Measurements from ENCODE around the gene KCNH3.

KCNH3 gene

DNA sequence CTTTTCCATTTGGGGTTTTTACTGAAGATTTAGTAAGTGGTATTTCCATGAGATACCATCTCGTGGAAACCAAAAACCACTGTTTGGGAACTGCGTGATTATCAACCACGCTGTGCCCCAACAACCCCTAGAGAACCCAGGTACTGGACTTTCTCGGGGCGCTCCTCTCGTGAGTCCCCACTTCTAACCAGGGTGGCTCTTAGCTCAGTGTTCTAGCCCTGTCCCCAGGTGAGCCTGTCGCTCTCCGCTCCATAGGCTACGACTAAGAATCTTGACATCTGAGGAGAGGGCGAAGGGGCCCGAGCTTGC lies 28.4 kb downstream of the KCNH3 start:
- no peak for DNase-seq (ENCODE audit: extremely low spot score)
- ChIA-PET CTCF (interaction anchor here (0.7 to 2.2 kb wide), 7 partner anchors 13 to 219 kb away, joined by 3 to 14 read pairs (median 5); partner anchors contain the start of gene PRPF40B), POLR2A (interaction anchor here (0.6 to 1.4 kb wide), 5 partner anchors 10 to 251 kb away, joined by 3 to 4 read pairs (median 4); partner anchors contain the start of gene TMBIM6)
- TF ChIP-seq, protein P1, sequence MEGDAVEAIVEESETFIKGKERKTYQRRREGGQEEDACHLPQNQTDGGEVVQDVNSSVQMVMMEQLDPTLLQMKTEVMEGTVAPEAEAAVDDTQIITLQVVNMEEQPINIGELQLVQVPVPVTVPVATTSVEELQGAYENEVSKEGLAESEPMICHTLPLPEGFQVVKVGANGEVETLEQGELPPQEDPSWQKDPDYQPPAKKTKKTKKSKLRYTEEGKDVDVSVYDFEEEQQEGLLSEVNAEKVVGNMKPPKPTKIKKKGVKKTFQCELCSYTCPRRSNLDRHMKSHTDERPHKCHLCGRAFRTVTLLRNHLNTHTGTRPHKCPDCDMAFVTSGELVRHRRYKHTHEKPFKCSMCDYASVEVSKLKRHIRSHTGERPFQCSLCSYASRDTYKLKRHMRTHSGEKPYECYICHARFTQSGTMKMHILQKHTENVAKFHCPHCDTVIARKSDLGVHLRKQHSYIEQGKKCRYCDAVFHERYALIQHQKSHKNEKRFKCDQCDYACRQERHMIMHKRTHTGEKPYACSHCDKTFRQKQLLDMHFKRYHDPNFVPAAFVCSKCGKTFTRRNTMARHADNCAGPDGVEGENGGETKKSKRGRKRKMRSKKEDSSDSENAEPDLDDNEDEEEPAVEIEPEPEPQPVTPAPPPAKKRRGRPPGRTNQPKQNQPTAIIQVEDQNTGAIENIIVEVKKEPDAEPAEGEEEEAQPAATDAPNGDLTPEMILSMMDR (IDR thresholded peaks at IDR 0.05; ENCODE audit: control extremely low read depth, extremely low read depth, low read depth, missing control alignments): no peak

DNA sequence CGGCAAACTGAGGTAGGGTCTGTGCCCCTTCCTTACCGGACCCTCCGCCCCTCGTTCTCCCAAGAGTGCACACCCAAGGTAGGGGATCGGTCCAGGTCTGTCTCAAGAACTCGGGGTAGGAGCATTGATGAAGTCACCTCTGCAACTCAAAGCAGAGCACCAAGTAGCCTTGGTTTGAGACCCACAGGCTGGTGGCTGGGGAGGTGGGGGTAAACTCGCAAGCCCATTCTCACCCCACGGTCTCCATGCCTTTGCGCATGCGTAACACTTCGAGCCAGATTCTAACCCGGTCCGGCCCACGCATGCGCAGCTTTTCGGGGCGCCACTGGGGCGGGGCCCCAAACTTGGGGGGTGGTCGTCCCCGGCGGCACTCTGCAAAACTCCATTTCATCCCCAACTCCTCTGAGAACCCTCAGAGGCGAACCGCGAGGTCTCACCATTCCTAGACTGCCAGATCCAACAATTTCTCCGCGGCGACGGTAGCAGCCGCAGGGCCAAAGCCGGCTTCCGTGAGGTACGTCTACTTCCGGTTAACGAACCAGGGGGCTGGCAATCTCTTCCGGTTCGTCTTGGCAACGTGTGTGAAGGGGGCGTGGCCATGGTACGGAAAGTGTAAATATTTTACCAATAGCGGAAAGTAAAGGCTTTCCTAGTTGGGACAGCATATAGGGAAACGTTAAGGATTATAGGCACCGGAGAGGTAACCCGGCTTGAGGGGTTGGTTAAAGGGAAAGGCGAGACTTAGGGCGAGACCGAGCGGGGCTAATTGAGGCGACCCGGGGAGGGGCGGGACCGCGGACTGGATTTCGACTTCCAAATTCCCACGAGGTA lies 29.0 kb downstream of the KCNH3 start, which contains the start of gene MCRS1:
Gene MCRS1, minus strand, starts transcription at position 532 of the 831 bp plus-strand sequence. CDS start 1,411 bp downstream, outside the sequence.
- peak; percentile 97 for DNase-seq (ENCODE audit: extremely low spot score)
- TF ChIP-seq, protein P1 (IDR thresholded peaks at IDR 0.05; ENCODE audit: control extremely low read depth, extremely low read depth, low read depth, missing control alignments): no peak
- ChIA-PET POLR2A (interaction anchor here (0.6 to 1.4 kb wide), 4 partner anchors 11 to 252 kb away, joined by 3 to 4 read pairs (median 4); partner anchors contain the start of gene TMBIM6), CTCF (interaction anchor here (0.7 to 5.2 kb wide), 7 partner anchors 13 to 220 kb away, joined by 3 to 55 read pairs (median 5); partner anchors contain the start of gene PRPF40B)

DNA sequence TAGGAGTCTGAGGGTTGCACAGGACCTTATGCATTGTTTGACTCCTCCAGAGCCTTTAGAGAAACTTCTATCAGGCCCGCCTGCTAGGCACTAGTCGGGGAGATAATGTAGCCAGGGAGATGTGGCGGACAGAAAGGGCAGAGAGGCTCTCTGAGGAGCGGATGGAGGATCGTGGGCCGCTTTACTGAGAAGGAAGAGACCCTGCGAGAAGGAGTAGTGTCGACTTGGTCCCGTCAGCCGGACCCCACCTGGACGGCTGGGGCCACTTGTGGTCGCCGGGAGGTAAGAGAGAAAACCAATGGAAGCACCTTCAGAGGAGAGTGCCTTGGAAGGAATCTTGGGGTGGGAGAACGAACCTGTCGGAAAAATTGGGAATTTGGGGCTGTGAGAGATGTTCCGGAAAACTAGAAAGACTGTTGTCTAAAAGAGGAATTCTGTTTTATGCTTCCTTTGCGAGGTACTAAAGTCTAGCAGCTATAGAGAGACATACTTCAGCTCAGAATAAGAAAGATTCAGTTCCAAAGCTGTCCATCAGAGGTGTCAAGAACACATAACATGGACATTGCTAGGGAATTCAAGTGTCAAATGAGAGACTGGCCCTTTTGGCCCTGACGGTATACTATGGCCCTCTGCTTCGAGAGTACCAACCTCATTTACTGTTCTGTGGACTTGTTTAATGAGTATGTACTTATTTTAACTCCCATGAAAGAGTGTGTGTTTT lies 29.8 kb downstream of the KCNH3 start:
- no peak for DNase-seq (ENCODE audit: extremely low spot score)
- ChIA-PET POLR2A (interaction anchor here (0.6 kb wide), 1 partner anchor 511 kb away, joined by 3 read pairs; no protein-coding TSS in a partner anchor), CTCF (interaction anchor here (5.2 kb wide), 1 partner anchor 13 kb away, joined by 55 read pairs; no protein-coding TSS in a partner anchor)
- TF ChIP-seq, protein P1 (IDR thresholded peaks at IDR 0.05; ENCODE audit: control extremely low read depth, extremely low read depth, low read depth, missing control alignments): no peak

DNA sequence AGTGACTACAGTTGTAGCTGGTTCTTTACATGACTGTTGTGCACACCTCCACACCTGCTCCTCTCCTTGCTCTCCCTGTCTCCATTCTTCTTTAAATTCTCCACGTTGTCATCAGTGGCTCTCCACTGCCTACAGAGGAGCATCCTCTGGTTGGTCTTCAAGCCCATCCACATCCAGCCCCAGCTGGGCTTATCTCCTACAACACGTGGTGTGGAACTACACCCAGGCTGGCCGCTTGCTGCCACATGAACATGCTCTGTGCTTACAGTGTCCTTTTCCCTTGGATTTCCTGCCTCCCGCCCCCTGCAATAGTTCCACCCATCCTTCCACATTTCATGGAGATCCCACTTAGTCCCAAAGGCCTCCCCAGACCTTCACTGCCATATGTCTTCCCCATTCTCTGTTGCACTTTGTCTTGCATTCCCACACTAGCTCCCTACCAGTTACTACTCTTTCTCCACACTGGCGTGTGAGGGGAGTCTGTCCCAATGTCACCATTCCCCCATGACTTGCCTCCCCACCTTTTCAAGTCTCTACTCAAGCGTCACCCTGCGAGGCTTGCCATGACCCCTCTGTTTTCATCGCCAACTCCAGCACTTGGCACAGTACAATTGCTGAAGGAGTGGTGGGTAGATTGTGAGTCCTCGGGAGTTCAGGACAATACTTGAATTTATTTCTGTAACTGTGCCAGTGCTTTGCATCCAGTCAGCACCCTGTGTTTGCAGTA lies 38.9 kb downstream of the KCNH3 start:
- ChIA-PET POLR2A (no interaction called here), CTCF (interaction anchor here (1.3 to 8.4 kb wide), 6 partner anchors 24 to 234 kb away, joined by 3 to 113 read pairs (median 34); partner anchors contain the start of genes DNAJC22 and FAM186B)
- DNase-seq (ENCODE audit: extremely low spot score): no peak
- TF ChIP-seq, protein P1 (IDR thresholded peaks at IDR 0.05; ENCODE audit: control extremely low read depth, extremely low read depth, low read depth, missing control alignments): no peak

DNA sequence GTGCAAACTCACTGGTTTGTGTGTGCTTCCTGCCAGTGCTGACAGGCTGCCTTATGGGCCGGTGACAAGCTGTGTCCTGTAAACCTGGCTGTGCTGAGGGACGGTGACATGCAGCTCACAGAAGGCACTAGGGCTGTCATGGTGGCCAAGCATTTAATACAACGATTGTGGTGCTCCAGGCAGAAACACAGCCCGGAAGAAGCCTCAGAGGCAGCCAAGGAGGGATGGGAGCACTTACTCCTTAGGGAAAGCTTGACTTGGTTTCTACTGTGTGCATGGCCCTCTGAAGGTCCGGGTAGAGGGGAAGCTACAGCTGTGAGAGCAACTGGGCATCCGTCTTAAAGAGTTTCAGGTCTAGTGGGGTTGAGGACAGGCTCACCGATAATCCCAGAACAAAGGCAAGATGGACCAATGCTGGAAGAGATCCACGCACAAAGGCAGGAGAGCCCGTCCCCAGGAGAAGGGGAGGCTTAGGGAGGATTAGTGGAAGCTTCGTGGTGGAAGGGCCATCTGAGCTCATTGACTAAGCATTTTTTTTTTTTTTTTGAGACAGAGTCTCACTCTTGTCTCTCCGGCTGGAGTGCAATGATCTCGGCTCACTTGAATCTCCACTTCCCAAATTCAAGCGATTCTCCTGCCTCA lies 39.8 kb downstream of the KCNH3 start:
- TF ChIP-seq, protein P1 (IDR thresholded peaks at IDR 0.05; ENCODE audit: control extremely low read depth, extremely low read depth, low read depth, missing control alignments): no peak
- POLR2A ChIA-PET: no interaction called here
- CTCF ChIA-PET: interaction anchor here (2.9 to 8.4 kb wide), 10 partner anchors 8 to 232 kb away, joined by 10 to 113 read pairs (median 34); partner anchors contain the start of genes DNAJC22 and FAM186B
- DNase-seq (ENCODE audit: extremely low spot score): no peak

Measured in GM10248 (cell line).